Neural crest cell (in vitro differentiated cells): ENCODE results near the gene MAP2K4. TPM values are rescaled to one million over a fixed set of nuclear protein-coding genes. Genes with fewer than 3 reads are reported as not detected.
A peak's percentile ranks its signal among the peaks of the same experiment; 100 is the strongest.

Experiments used
- DNase-seq: peaks from one replicate; pipeline ENCODE4 v3.0.0; 2021; ENCODE audit warnings: low read depth, mixed read lengths, low spot score
- H3K27ac Mint-ChIP-seq: one replicate; pipeline ENCODE4 v1.8.0; 2021; ENCODE audit warnings: mild to moderate bottlenecking, mixed read lengths; ENCODE audit not compliant: unreplicated experiment
- H3K27me3 Mint-ChIP-seq: 2 replicates; pipeline ENCODE4 v1.8.0; 2021; ENCODE audit warnings: low read depth, mild to moderate bottlenecking, mixed read lengths
- H3K36me3 Mint-ChIP-seq: 2 replicates; pipeline ENCODE4 v1.8.0; 2021; ENCODE audit warnings: low read depth, mild to moderate bottlenecking, mixed read lengths
- H3K4me1 Mint-ChIP-seq: 2 replicates; pipeline ENCODE4 v1.8.0; 2021; ENCODE audit warnings: mixed read lengths
- H3K4me3 Mint-ChIP-seq: one replicate; pipeline ENCODE4 v1.8.0; 2021; ENCODE audit warnings: mild to moderate bottlenecking, mixed read lengths
- H3K9me3 Mint-ChIP-seq: 2 replicates; pipeline ENCODE4 v1.8.0; 2021; ENCODE audit warnings: mixed read lengths
- total RNA-seq: library from RNA; stranded (reverse); gene quantifications from 2 replicates; pipeline ENCODE4 v1.2.1, GENCODE V29; 2021
- TF ChIP-seq, protein P1 (sequence below): fragments of 200-600 bp; sonication (generic); conservative IDR thresholded peaks from 2 replicates; pipeline ENCODE4 v1.5.0; 2021; ENCODE audit warnings: antibody characterized with exemption, mild to moderate bottlenecking

Gene MAP2K4
- total RNA-seq, 1 donor from 2014 or later = 47.5 TPM

GRCh38 chr17:12097326-12097725, 76.6 kb downstream of the MAP2K4 start:
- no peaks in the 10 kb centered on the region for H3K4me1 Mint-ChIP-seq
- peaks cover 34% of the 10 kb centered on the region for H3K36me3 Mint-ChIP-seq
- H3K27ac Mint-ChIP-seq = no peak overlapping the region
- H3K27me3 Mint-ChIP-seq = no peaks in the 10 kb centered on the region
- H3K9me3 Mint-ChIP-seq = peaks cover 9% of the 10 kb centered on the region
- H3K4me3 Mint-ChIP-seq = no peak overlapping the region
- DNase-seq = no peak
- TF ChIP-seq, protein P1, sequence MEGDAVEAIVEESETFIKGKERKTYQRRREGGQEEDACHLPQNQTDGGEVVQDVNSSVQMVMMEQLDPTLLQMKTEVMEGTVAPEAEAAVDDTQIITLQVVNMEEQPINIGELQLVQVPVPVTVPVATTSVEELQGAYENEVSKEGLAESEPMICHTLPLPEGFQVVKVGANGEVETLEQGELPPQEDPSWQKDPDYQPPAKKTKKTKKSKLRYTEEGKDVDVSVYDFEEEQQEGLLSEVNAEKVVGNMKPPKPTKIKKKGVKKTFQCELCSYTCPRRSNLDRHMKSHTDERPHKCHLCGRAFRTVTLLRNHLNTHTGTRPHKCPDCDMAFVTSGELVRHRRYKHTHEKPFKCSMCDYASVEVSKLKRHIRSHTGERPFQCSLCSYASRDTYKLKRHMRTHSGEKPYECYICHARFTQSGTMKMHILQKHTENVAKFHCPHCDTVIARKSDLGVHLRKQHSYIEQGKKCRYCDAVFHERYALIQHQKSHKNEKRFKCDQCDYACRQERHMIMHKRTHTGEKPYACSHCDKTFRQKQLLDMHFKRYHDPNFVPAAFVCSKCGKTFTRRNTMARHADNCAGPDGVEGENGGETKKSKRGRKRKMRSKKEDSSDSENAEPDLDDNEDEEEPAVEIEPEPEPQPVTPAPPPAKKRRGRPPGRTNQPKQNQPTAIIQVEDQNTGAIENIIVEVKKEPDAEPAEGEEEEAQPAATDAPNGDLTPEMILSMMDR = no peak

DNA sequence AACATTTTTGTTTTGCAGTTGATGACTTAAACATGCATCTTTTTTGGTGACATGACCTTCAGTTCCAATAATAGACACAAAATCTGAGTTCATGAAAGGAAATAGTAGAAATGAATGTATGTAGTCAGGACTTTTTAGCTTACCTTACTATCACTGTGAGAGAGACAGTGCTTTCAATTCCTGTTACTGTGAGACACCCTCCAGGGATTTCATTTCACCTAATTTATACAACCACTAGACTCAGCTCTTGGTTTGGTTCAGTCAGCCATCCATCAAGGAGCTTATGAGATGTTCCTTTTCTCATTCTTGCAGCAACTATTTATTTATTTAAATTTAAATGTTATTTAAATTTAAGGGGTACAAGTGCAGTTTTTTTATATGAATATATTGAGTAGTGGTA, 77.9 kb downstream of the MAP2K4 start:
- peaks cover 9% of the 10 kb centered on the region for H3K9me3 Mint-ChIP-seq
- no peaks in the 10 kb centered on the region for H3K27me3 Mint-ChIP-seq
- H3K4me1 Mint-ChIP-seq = no peaks in the 10 kb centered on the region
- no peak overlapping the region for H3K27ac Mint-ChIP-seq
- TF ChIP-seq, protein P1 = no peak
- no peak for DNase-seq
- peaks cover 37% of the 10 kb centered on the region for H3K36me3 Mint-ChIP-seq
- no peak overlapping the region for H3K4me3 Mint-ChIP-seq

DNA sequence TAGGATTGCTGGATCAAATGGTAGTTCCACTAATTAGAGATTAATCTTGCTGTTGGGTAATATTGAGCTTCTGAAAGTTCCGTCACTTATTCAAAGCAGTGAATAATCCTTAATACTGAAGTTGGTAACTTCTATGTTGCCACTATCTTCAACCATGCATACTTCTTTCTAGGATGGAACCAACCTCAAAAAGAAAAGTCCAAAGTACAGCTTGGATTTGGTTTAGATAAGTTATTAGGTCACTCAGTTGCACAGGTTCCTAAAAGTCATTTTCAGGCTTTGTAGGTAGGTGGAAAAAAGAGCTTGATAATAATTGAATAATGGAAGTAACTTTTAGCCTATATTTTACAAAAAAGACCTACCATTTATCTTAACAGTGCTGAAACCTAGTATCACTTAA, 78.7 kb downstream of the MAP2K4 start:
- Mint-ChIP-seq H3K27ac (no peak overlapping the region), H3K36me3 (peaks cover 37% of the 10 kb centered on the region), H3K4me3 (no peak overlapping the region), H3K27me3 (no peaks in the 10 kb centered on the region), H3K9me3 (peaks cover 9% of the 10 kb centered on the region), H3K4me1 (no peaks in the 10 kb centered on the region)
- no peak for DNase-seq
- TF ChIP-seq, protein P1 = no peak

- TF ChIP-seq, protein P1 = no peak
- H3K9me3 Mint-ChIP-seq = peaks cover 9% of the 10 kb centered on the region
- no peaks in the 10 kb centered on the region for H3K27me3 Mint-ChIP-seq
- peaks cover 22% of the 10 kb centered on the region for H3K36me3 Mint-ChIP-seq
- no peak overlapping the region for H3K27ac Mint-ChIP-seq
- no peak overlapping the region for H3K4me3 Mint-ChIP-seq
- DNase-seq = no peak
- peaks cover 6% of the 10 kb centered on the region for H3K4me1 Mint-ChIP-seq
These were observed 84.2 kb downstream of the MAP2K4 start for GRCh38 chr17:12104831-12105230.

DNA sequence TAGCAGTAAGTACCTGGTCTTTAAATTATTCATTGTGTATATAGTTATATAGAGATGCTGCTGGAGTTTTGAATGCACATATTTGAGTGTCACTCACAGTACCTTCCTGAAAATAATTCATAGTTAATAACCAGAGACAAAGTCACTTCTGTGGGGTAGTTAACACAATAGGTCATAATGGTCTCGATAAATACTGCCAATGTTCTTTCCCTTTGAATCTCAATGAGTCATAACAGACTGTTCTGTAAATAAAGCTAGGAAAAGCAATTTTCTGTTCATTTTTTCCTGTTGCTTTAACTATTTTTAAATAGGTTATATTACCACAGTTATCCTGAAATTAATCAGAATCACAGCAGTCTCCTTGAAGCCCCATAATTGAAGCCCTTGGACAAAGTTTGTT, 87.2 kb downstream of the MAP2K4 start:
- peaks cover 6% of the 10 kb centered on the region for H3K4me1 Mint-ChIP-seq
- DNase-seq = no peak
- TF ChIP-seq, protein P1 = no peak
- no peaks in the 10 kb centered on the region for H3K27me3 Mint-ChIP-seq
- no peak overlapping the region for H3K27ac Mint-ChIP-seq
- no peaks in the 10 kb centered on the region for H3K9me3 Mint-ChIP-seq
- H3K4me3 Mint-ChIP-seq = no peak overlapping the region
- peaks cover 15% of the 10 kb centered on the region for H3K36me3 Mint-ChIP-seq

DNA sequence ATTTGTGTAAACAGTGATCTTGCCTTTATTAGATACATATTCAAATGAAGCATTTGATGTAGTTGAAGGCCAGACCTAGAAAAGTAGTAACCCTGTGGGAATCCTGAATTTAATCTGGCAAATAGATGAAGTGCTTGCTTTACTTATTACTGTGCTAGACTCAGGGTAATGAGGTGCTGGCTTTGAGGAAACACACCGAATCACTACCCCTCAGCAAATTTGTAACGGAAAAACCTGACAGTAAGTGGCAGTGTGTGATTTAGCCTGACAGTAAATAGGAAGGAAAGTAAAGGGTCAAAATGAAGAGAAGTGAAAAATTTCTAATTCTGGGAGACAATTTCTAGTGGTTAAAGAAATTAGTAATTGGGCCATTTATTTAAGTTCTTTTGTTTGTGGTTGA, 90.2 kb downstream of the MAP2K4 start:
- H3K27ac Mint-ChIP-seq = peak overlapping the region; percentile 19
- peaks cover 25% of the 10 kb centered on the region for H3K36me3 Mint-ChIP-seq
- TF ChIP-seq, protein P1 = no peak
- H3K4me3 Mint-ChIP-seq = no peak overlapping the region
- DNase-seq = no peak
- H3K4me1 Mint-ChIP-seq = peaks cover 7% of the 10 kb centered on the region
- no peaks in the 10 kb centered on the region for H3K9me3 Mint-ChIP-seq
- no peaks in the 10 kb centered on the region for H3K27me3 Mint-ChIP-seq
